ENCODE results near the gene SUGT1.
"Not testable (repeated sequence)": the region's sequence is repeated elsewhere in the genome, so short reads cannot be mapped to it uniquely, and the experiment has no call there.

SUGT1 gene

DNA sequence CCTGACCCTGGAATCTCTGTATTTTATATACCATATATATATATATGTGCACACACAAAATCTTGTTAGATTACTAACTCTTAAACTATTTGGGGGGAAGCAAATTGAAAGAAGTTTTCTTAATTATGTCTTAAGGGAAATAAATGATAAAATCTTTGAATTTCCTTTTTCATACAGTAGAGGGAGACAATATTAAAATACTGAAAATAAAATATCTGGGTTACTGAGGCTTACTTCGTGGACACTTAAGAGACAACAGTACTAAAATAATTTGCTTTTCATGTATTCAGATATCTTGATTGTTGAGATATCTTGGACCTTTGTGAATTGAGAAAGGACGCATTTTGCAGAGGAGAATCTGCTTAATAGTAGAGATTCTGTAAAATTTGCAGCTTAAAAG lies 17.0 kb downstream of the SUGT1 start:
- no peak for DNase-seq (ENCODE audit: low spot score)

- DNase-seq (ENCODE audit: low spot score): no peak
These were observed 18.1 kb downstream of the SUGT1 start for GRCh38 chr13:52670726-52671125.

DNA sequence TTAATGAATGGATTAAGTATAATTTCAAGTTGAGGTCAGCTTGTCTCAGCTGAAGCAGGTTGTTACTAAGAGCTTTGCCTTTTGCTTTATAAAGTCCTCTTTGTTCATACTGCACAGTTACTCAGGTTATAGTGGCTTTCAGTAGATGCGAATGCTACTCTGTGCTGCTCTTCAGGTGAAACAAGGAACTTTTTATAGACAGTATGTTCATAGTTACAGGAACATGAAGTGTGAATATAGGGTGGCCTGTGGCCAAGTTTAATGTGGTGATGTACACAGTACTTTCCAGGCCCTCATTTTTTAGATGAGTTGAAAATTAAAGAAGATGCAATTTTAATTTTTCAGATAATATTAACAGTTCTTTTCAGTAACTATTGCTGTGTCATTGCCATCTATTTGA lies 20.8 kb downstream of the SUGT1 start:
- DNase-seq (ENCODE audit: low spot score): no peak

- DNase-seq (ENCODE audit: low spot score): no peak
These were observed 25.2 kb downstream of the SUGT1 start for GRCh38 chr13:52677823-52678222.

DNA sequence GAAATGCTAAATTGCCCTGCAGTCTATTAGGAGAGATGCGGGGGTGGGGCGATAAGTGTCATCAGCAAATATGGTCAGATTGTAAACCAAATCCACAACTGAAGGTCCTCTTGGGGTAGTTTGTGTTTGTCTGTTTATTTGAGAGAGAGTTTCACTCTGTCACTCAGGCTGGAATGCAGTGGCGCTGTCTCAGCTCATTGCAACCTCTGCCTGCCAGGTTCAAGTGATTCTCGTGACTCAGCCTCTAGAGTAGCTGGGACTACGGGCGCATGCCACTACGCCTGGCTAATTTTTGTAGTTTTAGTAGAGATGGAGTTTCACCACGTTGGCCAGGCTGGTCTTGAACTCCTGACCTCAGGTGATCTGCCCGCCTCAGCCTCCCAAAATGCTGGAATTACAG lies 33.2 kb downstream of the SUGT1 start:
- DNase-seq (ENCODE audit: low spot score): not testable (repeated sequence)

GRCh38 chr13:52686376-52686775 lies 33.7 kb downstream of the SUGT1 start:
- DNase-seq (ENCODE audit: low spot score): no peak

- no peak for DNase-seq (ENCODE audit: low spot score)
These were observed 43.2 kb downstream of the SUGT1 start for GRCh38 chr13:52695856-52696255.

- no peak for DNase-seq (ENCODE audit: low spot score)
These were observed 43.9 kb downstream of the SUGT1 start for GRCh38 chr13:52696566-52696965.

GRCh38 chr13:52701728-52702465 lies 49.3 kb downstream of the SUGT1 start:
- no peak for DNase-seq (ENCODE audit: low spot score)

DNA sequence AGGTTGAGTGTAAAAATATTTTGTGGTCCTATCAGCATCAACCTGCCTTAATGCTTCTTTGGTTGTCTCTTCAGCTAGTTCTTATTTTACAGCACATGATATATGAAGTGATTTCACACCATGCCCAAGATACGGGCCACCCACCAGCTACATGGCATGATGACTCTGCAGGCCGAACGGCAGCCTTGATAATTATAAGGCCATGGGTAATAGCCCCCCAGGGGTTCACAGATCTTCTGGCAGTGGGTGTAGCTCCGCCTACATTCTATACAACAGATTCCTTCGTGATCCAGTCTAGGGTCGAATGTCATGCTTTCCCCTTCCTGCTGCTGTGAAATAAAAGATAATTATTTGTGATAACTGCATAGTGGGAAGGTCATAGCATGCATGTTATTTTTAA lies 50.8 kb downstream of the SUGT1 start:
- no peak for DNase-seq (ENCODE audit: low spot score)

DNA sequence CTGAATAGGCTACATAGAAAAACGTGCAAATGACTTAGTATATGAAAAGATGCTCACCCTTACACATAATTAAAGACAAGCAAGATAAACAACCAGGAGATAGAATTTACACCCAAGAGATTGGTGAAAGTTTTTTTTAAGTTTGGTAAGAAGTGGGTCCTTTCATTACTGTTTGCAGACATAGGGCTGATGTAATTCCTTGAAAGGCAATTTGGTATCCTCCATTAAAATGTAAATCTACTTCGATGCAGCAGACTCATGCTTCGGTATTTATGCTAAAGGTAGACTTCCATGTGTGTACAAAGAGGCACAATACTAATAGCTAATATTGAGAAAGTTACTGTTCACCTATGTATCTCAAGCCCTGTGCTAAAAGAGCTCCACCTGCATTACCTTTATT lies 53.4 kb downstream of the SUGT1 start:
- no peak for DNase-seq (ENCODE audit: low spot score)

- DNase-seq (ENCODE audit: low spot score): no peak
These were observed 54.7 kb downstream of the SUGT1 start for GRCh38 chr13:52707375-52707774.

DNA sequence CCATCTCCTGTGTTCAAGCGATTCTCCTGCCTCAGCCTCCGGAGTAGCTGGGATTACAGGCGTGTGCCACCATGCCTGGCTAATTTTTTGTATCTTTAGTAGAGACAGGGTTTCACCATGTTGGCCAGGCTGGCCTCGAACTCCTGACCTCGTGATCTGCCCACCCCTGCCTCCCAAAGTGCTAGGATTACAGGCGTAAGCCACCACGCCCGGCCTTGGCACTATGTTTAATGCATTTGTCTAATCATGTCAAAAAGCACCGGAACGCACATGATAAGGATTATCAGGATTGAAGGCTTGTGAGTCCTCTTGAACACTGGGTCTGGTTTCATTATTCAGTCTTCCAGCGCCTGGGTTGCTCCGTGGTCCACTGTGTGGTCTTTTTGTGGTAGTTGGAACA lies 55.6 kb downstream of the SUGT1 start:
- not testable (repeated sequence) for DNase-seq (ENCODE audit: low spot score)

- no peak for DNase-seq (ENCODE audit: low spot score)
These were observed 58.6 kb downstream of the SUGT1 start for GRCh38 chr13:52711286-52711685.

DNA sequence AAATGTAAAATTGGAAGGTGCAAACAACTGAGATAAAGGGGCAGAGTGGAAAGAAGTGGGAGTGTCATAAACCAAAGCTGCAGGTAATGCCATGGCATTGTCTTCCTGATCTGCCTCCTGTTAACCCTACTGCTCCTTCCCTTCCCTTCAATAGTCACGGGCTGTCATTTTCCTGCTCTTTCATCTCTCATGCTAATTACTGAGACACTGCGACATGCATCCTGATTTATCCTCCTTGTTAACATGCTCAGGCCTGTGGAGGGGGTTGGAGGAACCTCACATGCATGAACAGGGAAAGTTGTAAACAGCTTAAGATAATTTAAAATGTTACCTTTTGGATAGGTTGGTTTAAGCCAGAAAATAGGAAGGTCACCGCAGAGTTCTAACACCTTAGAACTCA lies 59.7 kb downstream of the SUGT1 start:
- no peak for DNase-seq (ENCODE audit: low spot score)

DNA sequence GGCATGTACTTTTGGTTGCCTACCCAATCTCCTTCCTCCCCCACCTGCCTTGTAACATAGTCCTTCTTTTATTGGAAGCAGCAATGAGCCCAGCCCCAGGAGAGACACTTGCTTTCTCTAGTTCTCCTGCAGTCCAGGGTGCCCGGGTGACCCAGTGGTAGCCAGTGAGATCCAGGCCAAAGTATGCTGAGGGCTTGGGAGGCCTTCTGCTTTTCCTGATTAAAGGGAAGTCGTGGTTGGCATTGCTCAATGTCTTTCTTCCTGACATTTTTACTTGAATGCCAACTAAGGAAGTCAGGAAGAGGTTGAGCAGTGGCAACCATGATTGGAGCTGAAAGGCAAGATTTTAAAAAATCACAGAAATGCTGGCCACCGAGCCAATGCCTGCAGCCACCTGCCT lies 61.3 kb downstream of the SUGT1 start:
- peak; percentile 72 for DNase-seq (ENCODE audit: low spot score)

GRCh38 chr13:52720904-52721303 lies 68.3 kb downstream of the SUGT1 start:
- DNase-seq (ENCODE audit: low spot score): not testable (repeated sequence)

DNA sequence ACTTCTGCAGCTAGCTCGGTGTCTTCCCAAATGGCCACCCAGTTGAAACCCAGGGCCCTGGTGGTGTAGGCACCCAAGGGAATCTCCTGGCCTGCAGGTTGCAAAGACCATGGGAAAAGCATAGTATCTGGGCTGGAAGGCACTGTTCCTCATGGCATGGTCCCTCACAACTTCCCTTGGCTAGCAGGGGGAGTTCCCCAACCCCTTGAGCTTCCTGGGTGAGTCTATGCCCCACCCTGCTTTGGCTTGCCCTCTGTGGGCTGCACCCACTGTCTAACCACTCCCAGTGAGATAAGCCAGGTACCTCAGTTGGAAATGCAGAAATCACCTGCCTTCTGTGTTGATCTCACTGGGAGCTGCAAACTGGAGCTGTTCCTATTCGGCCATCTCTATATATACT lies 68.7 kb downstream of the SUGT1 start:
- not testable (repeated sequence) for DNase-seq (ENCODE audit: low spot score)

DNA sequence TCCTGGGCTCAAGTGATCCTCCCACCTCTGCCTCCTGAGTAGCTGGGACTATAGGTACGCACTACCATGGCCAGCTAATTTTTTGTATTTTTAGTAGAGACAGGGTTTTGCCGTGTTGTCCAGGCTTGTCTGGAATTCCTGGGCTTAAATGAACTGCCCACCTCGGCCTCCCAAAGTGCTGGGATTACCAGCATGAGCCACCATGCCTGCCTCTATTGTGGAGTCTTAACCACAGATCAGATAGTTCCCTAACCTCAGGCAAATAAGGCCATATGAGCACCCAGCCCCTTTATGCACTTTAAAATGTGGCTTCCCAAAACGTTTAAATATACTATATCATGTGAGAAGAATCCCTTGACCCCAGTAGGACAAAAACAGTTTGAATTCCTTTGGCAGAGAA lies 70.5 kb downstream of the SUGT1 start:
- no peak for DNase-seq (ENCODE audit: low spot score)

- no peak for DNase-seq (ENCODE audit: low spot score)
These were observed 72.7 kb downstream of the SUGT1 start for GRCh38 chr13:52725302-52725701.

DNA sequence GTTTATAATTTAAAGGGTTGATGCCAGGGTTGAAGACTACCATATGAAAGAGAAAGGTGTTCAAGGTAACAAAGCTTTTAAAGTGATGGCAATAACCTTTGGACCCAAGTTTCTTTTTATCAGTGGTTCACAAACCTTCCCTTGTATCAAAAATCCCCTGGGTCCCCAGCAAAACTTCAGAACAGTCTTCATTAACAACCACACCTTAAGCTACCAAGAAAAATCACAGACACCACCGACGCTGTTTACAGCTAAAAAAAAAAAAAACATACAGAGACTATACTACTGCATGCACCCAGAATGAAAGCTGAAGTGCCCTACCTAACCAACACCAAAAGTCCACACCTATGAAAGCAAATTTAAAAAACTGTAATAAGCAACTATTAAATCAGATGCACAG lies 73.6 kb downstream of the SUGT1 start:
- DNase-seq (ENCODE audit: low spot score): no peak

DNA sequence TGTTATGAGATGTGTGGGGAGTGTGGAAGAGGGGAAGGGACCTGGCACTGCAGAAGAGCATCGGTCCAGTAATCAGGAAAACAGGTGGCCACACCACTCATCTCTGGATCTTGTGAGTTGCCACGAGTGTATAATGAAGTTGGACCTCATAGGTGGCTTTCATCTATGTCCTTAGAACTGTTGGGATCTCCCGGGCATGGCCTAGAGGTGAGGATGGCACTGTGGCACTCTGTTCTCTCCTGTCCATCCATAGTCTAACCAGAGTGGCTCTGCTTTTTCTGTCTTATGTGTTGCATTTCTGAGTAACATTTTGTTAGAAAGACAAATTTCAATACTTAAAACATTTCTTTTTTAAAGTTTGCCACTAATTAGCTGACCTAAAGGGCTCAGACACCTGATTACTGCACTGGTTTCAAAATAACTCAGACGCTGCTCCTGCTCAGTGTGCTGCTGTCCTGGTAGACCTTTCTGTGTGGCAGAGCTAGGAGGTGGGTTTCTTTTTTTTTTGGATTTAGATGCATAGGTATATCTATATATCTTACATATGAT lies 81.5 kb downstream of the SUGT1 start:
- no peak for DNase-seq (ENCODE audit: low spot score)

- DNase-seq (ENCODE audit: low spot score): no peak
These were observed 84.3 kb downstream of the SUGT1 start for GRCh38 chr13:52736891-52737290.

DNA sequence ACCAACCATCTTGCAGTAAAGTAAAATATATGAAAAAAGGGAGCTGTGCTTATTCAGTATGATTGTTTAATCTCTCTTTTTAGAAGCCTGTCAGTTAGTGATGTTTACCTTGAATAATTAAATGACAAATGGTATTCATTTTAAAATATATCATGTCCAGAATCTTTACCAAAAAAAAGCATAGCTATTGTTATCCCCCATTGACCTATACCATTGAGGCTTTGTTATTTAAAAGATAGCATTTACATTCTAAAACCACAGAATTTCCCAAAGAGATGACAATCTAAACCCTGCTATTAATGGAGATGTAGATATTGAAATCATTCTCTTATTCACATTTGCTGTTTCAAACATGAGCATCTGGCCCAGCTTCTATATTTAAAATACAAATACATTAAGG lies 84.8 kb downstream of the SUGT1 start:
- no peak for DNase-seq (ENCODE audit: low spot score)

All from Ammon's horn (tissue), 1 donor.